PC-3 (cell line): Measurements from ENCODE around the gene IYD.

Experiments
- EZH2 ChIP-seq: fragments of 300-600 bp; sonication (generic); IDR thresholded peaks from one replicate; pipeline ENCODE4 v1.6.1; 2017; ENCODE audit warnings: antibody characterized with exemption, mild to moderate bottlenecking, low read length; ENCODE audit not compliant: unreplicated experiment
- EZH2phosphoT487 ChIP-seq: fragments of 300-600 bp; sonication (generic); IDR thresholded peaks from 2 replicates; pipeline ENCODE4 v1.6.1; 2018; ENCODE audit warnings: mild to moderate bottlenecking, antibody characterized with exemption, low read length, borderline replicate concordance
- TF ChIP-seq, protein P1 (sequence below): fragments of 300-600 bp; sonication (generic); conservative IDR thresholded peaks from 2 replicates; pipeline ENCODE4 v1.5.1; 2017; ENCODE audit warnings: antibody characterized with exemption, low read depth, mild to moderate bottlenecking, low read length

DNA sequence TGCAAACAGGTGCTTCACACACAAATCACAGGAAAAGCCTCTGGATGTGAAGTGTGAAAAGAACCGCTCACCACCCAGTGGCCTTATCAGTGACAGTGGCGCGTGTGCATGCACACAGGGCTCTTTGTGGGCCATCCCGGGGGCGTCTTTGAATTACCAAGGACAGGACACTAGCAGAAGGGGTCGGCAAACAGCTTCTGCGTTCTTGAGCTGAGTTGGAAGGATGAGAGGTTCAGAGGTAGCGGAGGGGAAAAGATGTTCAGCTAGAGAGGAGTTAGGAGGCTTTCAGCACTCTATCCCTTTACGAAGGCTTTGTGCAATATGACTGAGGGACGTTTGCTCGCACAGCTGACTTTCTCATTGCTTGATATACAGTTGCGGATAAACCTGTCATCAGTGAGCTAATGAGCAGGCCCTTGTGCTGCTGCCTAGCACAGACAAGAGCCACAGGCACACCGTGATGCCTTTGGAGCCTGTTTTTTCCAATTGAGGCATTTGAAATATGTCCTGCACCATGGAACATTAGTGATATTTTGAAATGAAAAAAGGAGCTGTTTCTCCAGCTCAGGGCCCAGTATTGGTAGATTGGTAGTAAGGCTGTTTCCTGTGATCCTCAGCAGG, 83.1 kb downstream of the IYD start:
- no peak for TF ChIP-seq EZH2phosphoT487
- TF ChIP-seq, protein P1, sequence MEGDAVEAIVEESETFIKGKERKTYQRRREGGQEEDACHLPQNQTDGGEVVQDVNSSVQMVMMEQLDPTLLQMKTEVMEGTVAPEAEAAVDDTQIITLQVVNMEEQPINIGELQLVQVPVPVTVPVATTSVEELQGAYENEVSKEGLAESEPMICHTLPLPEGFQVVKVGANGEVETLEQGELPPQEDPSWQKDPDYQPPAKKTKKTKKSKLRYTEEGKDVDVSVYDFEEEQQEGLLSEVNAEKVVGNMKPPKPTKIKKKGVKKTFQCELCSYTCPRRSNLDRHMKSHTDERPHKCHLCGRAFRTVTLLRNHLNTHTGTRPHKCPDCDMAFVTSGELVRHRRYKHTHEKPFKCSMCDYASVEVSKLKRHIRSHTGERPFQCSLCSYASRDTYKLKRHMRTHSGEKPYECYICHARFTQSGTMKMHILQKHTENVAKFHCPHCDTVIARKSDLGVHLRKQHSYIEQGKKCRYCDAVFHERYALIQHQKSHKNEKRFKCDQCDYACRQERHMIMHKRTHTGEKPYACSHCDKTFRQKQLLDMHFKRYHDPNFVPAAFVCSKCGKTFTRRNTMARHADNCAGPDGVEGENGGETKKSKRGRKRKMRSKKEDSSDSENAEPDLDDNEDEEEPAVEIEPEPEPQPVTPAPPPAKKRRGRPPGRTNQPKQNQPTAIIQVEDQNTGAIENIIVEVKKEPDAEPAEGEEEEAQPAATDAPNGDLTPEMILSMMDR, result no peak
- TF ChIP-seq EZH2, result no peak
